Measurements from ENCODE around the gene PPP2R5B. TPM values are rescaled to one million over a fixed set of nuclear protein-coding genes. Genes with fewer than 3 reads are reported as not detected.
A peak's percentile ranks its signal among the peaks of the same experiment; 100 is the strongest.

PPP2R5B gene
- total RNA-seq, 2 donors from 2014 or later, result 17.9 to 20.5 TPM

GRCh38 chr11:64920124-64920523, 4.4 kb upstream of the PPP2R5B start:
- ATAC-seq (no peak), DNase-seq (no peak)
- intact Hi-C loops (cut with DNase I), result no loop called here

- no peak for ATAC-seq
- intact Hi-C loops (cut with DNase I), result no loop called here
- no peak for DNase-seq
These were observed 3.1 kb upstream of the PPP2R5B start for GRCh38 chr11:64921384-64921783.

GRCh38 chr11:64923151-64923661, 1.3 kb upstream of the PPP2R5B start:
- ATAC-seq, result no peak
- intact Hi-C loops (cut with DNase I), result no loop called here
- no peak for DNase-seq

- peak; percentile 41 for DNase-seq
- intact Hi-C loops (cut with DNase I), result no loop called here
- peak; percentile 4 to 8 for ATAC-seq
These were observed 408 bp downstream of the PPP2R5B start for GRCh38 chr11:64924910-64925284.

GRCh38 chr11:64925536-64926436, 1.3 kb downstream of the PPP2R5B start:
- ATAC-seq, result no peak
- DNase-seq, result peak; percentile 39
- intact Hi-C loops (cut with DNase I), result no loop called here

- ATAC-seq (no peak), DNase-seq (no peak)
- intact Hi-C loops (cut with DNase I), result no loop called here
These were observed 2.2 kb downstream of the PPP2R5B start for GRCh38 chr11:64926689-64927088.

- no peak for ATAC-seq
- intact Hi-C loops (cut with DNase I), result no loop called here
- no peak for DNase-seq
These were observed 4.5 kb downstream of the PPP2R5B start for GRCh38 chr11:64928957-64929356.

GRCh38 chr11:64929625-64930024, 5.1 kb downstream of the PPP2R5B start:
- no peak for DNase-seq
- ATAC-seq, result no peak
- intact Hi-C loops (cut with DNase I), result loop anchor here in 1 of 2 donors (10.0 kb wide), 1 partner anchor 75 kb away; no protein-coding TSS in a partner anchor

- intact Hi-C loops (cut with DNase I), result loop anchor here in 1 of 2 donors (10.0 kb wide), 1 partner anchor 74 kb away; no protein-coding TSS in a partner anchor
These were observed 5.9 kb downstream of the PPP2R5B start for GRCh38 chr11:64930340-64930739.

GRCh38 chr11:64931290-64931689, 6.8 kb downstream of the PPP2R5B start:
- intact Hi-C loops (cut with DNase I), result loop anchor here in 1 of 2 donors (10.0 kb wide), 1 partner anchor 74 kb away; no protein-coding TSS in a partner anchor
- ATAC-seq (no peak), DNase-seq (no peak)

More at GRCh38 chr11:64930340-64930739, 5.9 kb downstream of the PPP2R5B start:
- DNase-seq (no peak), ATAC-seq (no peak)

- DNase-seq (no peak), ATAC-seq (no peak)
- intact Hi-C loops (cut with DNase I), result loop anchor here in 1 of 2 donors (10.0 kb wide), 1 partner anchor 72 kb away; no protein-coding TSS in a partner anchor
These were observed 7.8 kb downstream of the PPP2R5B start for GRCh38 chr11:64932324-64932723.

GRCh38 chr11:64933213-64933934, 8.9 kb downstream of the PPP2R5B start:
- ATAC-seq (no peak), DNase-seq (no peak)
- intact Hi-C loops (cut with DNase I), result loop anchor here in 1 of 2 donors (10.0 kb wide), 1 partner anchor 71 kb away; no protein-coding TSS in a partner anchor

- ATAC-seq (no peak), DNase-seq (no peak)
- intact Hi-C loops (cut with DNase I), result loop anchor here in 1 of 2 donors (10.0 kb wide), 1 partner anchor 71 kb away; no protein-coding TSS in a partner anchor
These were observed 9.6 kb downstream of the PPP2R5B start for GRCh38 chr11:64933935-64934681.

- ATAC-seq (peak in 1 of 2 donors; percentile 11), DNase-seq (no peak)
- intact Hi-C loops (cut with DNase I), result loop anchor here in 1 of 2 donors (10.0 kb wide), 1 partner anchor 70 kb away; no protein-coding TSS in a partner anchor
These were observed 10.3 kb downstream of the PPP2R5B start for GRCh38 chr11:64934682-64935358.

GRCh38 chr11:64935359-64936081, 11.0 kb downstream of the PPP2R5B start, which contains the start of gene GPHA2:
Gene GPHA2, minus strand, starts transcription at chr11:64935893. Its CDS starts 433 bp downstream, at chr11:64935460.
- peak in 1 of 2 donors; percentile 31 for ATAC-seq
- no peak for DNase-seq
- intact Hi-C loops (cut with DNase I), result loop anchor here in 1 of 2 donors (10.0 kb wide), 1 partner anchor 69 kb away; no protein-coding TSS in a partner anchor

GRCh38 chr11:64936539-64936938, 12.1 kb downstream of the PPP2R5B start:
- ATAC-seq (no peak), DNase-seq (no peak)
- intact Hi-C loops (cut with DNase I), result loop anchor here in 1 of 2 donors (10.0 kb wide), 1 partner anchor 68 kb away; no protein-coding TSS in a partner anchor

GRCh38 chr11:64947208-64947814, 22.8 kb downstream of the PPP2R5B start:
- intact Hi-C loops (cut with DNase I), result no loop called here
- DNase-seq (no peak), ATAC-seq (peak in 1 of 2 donors; percentile 38)

Data from left cardiac atrium (tissue), 4 donors.